Cardiac septum (tissue), 1 donor: ENCODE data around the gene GARNL3. TPM values are rescaled to one million over a fixed set of nuclear protein-coding genes. Genes with fewer than 3 reads are reported as not detected.

ENCODE experiments used
- DNase-seq: peaks from one replicate; pipeline ENCODE4 v3.0.0-alpha.2; 2020; ENCODE audit warnings: low spot score
- intact Hi-C: fragments of 100-400 bp; cut with DNase I; formaldehyde crosslinking; loops from one replicate; pipeline ENCODE4 v1.14.0; 2022
- total RNA-seq: library from RNA; stranded (reverse); fragmentation: NEBNext Ultra II Directional; extraction: Animal tissue kit (Norgen Biotek cat#: 25700); gene quantifications from one replicate; pipeline ENCODE4 v1.2.1, GENCODE V29; 2021
- donor health status: DM: no; HTN: no; CAD: no.

GARNL3 gene
- total RNA-seq, 1 donor from 2014 or later = 28.7 TPM

- intact Hi-C loops = no loop called here
- no peak for DNase-seq
Measured at GRCh38 chr9:127303830-127304229, 39.3 kb downstream of the GARNL3 start.

DNA sequence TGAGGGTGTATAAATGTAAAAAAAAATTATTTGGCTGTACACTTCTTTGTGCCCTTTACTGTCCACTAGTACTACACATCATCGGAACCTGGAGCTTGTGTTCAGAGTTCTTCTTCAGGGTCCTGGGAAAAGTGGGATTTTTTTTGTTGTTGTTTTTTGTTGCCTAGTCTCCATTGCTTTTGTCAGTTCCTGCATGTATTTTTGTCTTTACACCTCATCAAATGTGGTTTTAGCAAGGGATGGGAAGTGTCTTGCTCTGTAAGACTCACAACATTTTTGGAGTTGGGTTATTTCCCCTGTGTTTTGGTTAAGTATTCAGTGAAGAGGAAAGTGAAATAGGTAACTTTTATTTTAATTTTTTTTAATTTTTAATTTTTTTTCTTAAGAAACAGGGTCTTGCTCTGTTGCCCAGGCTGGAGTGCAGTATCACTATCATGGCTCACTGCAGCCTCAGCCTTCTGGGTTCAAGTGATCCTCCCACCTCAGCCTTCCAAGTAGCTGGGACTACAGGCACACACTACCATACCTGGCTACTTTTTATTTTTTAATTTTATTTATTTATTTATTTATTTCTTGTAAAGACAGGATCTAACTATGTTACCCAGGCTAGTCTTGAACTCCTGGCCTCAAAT lies 40.7 kb downstream of the GARNL3 start:
- DNase-seq = no peak
- intact Hi-C loops = no loop called here

- no peak for DNase-seq
- intact Hi-C loops = no loop called here
Measured at GRCh38 chr9:127305838-127306226, 41.3 kb downstream of the GARNL3 start.

GRCh38 chr9:127307802-127308201 lies 43.2 kb downstream of the GARNL3 start:
- no peak for DNase-seq
- intact Hi-C loops = no loop called here

GRCh38 chr9:127308652-127309434 lies 44.3 kb downstream of the GARNL3 start:
- DNase-seq = no peak
- intact Hi-C loops = no loop called here

DNA sequence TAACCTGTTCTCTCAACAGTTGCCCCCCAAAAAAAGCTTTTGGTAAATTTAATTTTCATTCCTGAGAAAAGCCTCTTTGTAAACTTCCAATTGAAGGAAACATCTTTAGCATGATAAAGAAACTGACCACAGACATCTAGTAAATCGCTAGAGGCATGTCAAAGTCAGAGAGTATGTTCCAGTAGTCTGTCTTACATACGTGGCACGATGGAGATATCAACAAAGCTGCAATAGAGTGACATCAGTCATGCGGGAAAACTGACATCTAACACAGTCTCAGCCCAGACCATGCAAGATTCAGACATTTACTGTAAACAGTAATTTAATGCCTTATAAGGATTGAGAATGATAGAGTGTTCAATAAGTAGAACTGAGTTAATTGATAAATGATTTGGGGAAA lies 45.1 kb downstream of the GARNL3 start:
- no peak for DNase-seq
- intact Hi-C loops = loop anchor here (5.0 kb wide), 1 partner anchor 38 kb away; no protein-coding TSS in a partner anchor

DNA sequence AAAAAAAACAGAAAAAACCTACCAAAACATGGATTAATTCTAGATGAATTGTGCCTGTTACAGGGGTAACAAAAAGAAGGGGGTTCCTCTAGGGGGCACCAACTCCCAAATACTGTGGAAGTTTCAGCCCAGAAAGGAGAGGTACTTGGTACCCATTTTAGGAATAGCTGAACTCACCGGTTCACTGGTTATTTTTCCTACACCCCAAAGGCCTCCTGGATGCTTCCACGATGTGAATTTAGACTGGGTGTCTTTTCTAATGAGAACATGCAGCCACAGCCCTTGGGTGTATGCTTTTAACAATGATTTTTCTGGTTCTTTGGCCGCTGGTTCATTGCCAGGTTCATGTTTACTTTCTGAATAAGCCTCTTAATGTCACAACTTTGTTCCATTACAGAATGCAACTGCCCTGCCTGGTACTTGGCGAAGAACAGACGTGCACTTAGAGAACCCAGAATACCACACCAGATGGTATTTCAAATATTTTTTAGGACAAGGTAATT lies 46.7 kb downstream of the GARNL3 start:
- no peak for DNase-seq

DNA sequence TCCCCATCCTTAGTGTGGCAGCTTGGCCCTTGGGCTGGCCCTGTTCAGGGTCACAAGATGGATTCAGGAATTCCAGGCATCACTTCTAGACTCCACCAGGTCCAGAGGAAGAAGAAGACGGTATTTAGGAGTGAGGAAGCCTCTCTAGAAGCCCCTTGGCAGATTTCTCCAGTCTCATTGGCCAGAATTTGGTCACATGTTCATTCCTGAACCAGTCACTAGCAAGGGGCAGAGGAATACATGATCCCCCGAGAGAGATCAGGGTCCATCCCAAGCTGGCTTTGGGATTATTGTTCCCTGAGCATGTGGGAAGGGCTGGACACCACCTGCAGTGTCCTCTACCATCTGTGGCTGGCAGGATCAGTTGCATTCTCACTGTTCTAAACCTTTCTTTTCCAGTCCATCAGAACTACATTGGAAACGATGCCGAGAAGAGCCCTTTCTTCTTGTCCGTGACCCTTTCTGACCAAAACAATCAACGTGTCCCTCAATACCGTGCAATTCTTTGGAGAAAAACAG lies 48.5 kb downstream of the GARNL3 start:
- DNase-seq = no peak
- intact Hi-C loops = loop anchor here (5.0 kb wide), 1 partner anchor 34 kb away; no protein-coding TSS in a partner anchor

More for the DNA sequence above, 46.7 kb downstream of the GARNL3 start:
- intact Hi-C loops = loop anchor here (5.0 kb wide), 1 partner anchor 36 kb away; no protein-coding TSS in a partner anchor

DNA sequence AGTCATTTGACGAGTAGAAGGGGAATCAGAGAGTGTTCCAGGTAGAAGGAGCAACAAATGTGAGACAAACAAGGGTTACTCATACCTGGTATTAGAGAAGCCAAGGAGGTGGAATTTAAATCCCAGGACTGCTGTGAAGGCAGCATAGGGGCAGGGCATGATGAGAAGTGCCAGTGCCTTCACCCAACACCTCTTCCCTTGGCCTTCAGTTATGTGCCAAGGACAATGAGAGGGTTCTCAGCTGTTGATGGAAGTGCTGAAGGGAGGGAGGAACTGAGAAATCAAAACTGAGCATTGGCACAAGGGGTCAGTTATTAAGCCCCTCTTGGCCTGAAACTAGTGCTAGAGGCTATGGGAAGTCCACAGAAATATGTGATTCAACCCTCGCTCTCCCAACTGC lies 50.3 kb downstream of the GARNL3 start:
- DNase-seq = no peak
- intact Hi-C loops = loop anchor here (5.0 kb wide), 1 partner anchor 32 kb away; no protein-coding TSS in a partner anchor

GRCh38 chr9:127316586-127317323 lies 52.2 kb downstream of the GARNL3 start:
- no peak for DNase-seq
- intact Hi-C loops = no loop called here

GRCh38 chr9:127318651-127319167 lies 54.1 kb downstream of the GARNL3 start:
- DNase-seq = no peak
- intact Hi-C loops = no loop called here

DNA sequence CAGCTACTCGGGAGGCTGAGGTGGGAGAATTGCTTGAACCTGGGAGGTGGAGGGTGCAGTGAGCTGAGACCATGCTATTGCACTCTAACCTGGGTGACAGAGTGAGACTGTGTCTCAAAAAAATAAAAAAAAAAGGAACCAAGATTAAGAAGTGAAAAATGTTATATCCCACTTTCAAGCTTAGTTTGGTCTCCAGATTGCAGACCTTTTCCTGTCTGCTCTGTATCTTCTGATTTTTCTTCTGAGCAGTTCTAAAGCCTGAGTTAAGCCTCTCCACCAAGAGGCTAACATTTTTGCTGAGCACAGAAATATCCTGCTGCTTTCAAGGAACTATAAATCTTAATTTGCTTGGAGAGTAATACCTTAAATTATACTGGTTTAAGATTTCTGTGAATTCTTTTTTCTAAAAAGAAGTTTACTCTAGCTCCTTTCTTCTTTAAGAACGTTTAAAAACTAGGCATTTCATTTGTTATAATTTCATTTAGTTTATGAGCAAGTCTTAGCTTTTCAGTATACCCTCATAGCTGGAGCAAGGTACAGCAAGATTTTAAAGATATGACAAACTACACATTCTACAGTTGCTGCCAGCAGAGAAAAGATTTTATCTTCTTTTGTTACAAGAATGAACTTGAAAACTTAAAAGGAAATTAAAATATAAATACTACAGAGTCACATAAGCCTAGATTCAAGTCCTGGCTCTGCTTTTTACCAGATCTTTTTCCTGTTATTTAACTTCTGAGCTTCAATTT lies 55.0 kb downstream of the GARNL3 start:
- intact Hi-C loops = no loop called here
- DNase-seq = no peak

DNA sequence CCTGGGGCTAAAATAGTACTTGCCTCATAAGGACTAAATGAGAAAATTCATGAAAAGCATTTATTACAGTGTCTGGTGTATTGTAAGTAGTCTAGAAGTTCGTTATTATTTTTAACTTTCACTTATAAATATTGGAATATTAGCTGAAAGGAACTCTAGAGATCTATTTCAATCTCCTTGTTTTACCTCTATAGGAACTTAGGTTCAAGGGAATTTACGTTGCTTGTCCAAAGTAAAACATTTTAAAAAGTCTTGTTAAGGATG lies 55.5 kb downstream of the GARNL3 start:
- intact Hi-C loops = no loop called here
- DNase-seq = no peak

GRCh38 chr9:127323393-127323792 lies 58.8 kb downstream of the GARNL3 start:
- intact Hi-C loops = no loop called here
- no peak for DNase-seq

- intact Hi-C loops = no loop called here
- no peak for DNase-seq
Measured at GRCh38 chr9:127330501-127330900, 65.9 kb downstream of the GARNL3 start.

- intact Hi-C loops = no loop called here
- DNase-seq = no peak
Measured at GRCh38 chr9:127333221-127334064, 68.9 kb downstream of the GARNL3 start.

- DNase-seq = no peak
- intact Hi-C loops = no loop called here
Measured at GRCh38 chr9:127334725-127335124, 70.2 kb downstream of the GARNL3 start.

DNA sequence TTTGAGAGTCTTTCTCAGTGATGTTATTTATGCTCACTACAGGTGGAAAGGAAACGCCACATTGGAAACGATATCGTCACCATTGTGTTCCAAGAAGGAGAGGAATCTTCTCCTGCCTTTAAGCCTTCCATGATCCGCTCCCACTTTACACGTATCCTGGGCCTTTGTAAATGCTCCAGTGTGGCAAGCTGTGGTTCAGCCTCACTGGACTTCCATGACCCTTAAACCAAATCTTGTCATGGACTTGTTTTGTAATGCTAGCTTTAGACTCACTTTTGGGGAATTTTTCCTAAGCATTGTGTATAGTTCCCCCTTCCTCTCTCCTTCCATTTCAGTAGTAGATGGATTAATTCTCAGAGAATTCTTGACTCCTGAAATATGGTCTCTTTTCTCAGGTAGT lies 71.5 kb downstream of the GARNL3 start:
- intact Hi-C loops = no loop called here
- no peak for DNase-seq
